Keratinocyte (primary cell): ENCODE data around the gene OR10S1. TPM values are rescaled to one million over a fixed set of nuclear protein-coding genes. Genes with fewer than 3 reads are reported as not detected.

Experiments
- DNase-seq: peaks from one replicate; pipeline ENCODE4 v3.0.0-alpha.2; 2011; ENCODE audit warnings: low read depth, missing footprints, low spot score
- FAIRE-seq: peaks from 2 replicates; lab custom pipeline; 2011; peaks lifted over from hg19 to GRCh38; lab: Jason Lieb, UNC
- H2AFZ ChIP-seq: 2 replicates; pipeline ENCODE4 v1.6.0; 2012; ENCODE audit warnings: low read length, control low read depth, inconsistent platforms; ENCODE audit not compliant: control insufficient read depth
- H3K27ac ChIP-seq: 2 replicates; pipeline ENCODE4 v1.5.1; 2011; ENCODE audit warnings: low read length; ENCODE audit not compliant: control insufficient read depth, insufficient read depth
- H3K27me3 ChIP-seq: 3 replicates; pipeline ENCODE4 v1.6.0; 2011; ENCODE audit warnings: low read length; ENCODE audit not compliant: control insufficient read depth, insufficient read depth; ENCODE audit errors: extremely low read depth
- H3K36me3 ChIP-seq, 2 experiments: 2 replicates in 1 of 2; 3 replicates in 1 of 2; pipeline ENCODE4 v1.5.1; 2011; ENCODE audit warnings: low read length in 2 of 2, mild to moderate bottlenecking in 1 of 2; ENCODE audit not compliant: control insufficient read depth in 2 of 2, insufficient read depth in 2 of 2; ENCODE audit errors: extremely low read depth in 1 of 2
- H3K4me1 ChIP-seq: 3 replicates; pipeline ENCODE4 v1.5.1; 2011; ENCODE audit warnings: low read length; ENCODE audit not compliant: control insufficient read depth, insufficient read depth; ENCODE audit errors: extremely low read depth
- H3K4me2 ChIP-seq: 3 replicates; pipeline ENCODE4 v1.6.0; 2011; ENCODE audit warnings: low read depth, low read length; ENCODE audit not compliant: control insufficient read depth, insufficient read depth; ENCODE audit errors: extremely low read depth
- H3K4me3 ChIP-seq, 3 experiments: fragments of 200-600 bp in 1 of 3; sonication (generic) in 1 of 3; 2 replicates in 2 of 3; 3 replicates in 1 of 3; pipeline ENCODE4 v1.5.1; 2011 to 2016; ENCODE audit warnings: low read length in 3 of 3, mild to moderate bottlenecking in 3 of 3, control low read depth in 2 of 3, inconsistent platforms in 1 of 3, low read depth in 1 of 3, mixed read lengths in 1 of 3, mixed run types in 1 of 3, moderate library complexity in 1 of 3; ENCODE audit not compliant: control insufficient read depth in 2 of 3, insufficient read depth in 2 of 3; ENCODE audit errors: extremely low read depth in 1 of 3
- H3K79me2 ChIP-seq: 2 replicates; pipeline ENCODE4 v1.6.0; 2012; ENCODE audit warnings: low read length; ENCODE audit not compliant: control insufficient read depth, insufficient read depth
- H3K9ac ChIP-seq: 3 replicates; pipeline ENCODE4 v1.6.0; 2011; ENCODE audit warnings: low read length; ENCODE audit not compliant: control insufficient read depth, insufficient read depth; ENCODE audit errors: extremely low read depth
- H3K9me1 ChIP-seq: 3 replicates; pipeline ENCODE4 v1.6.0; 2011; ENCODE audit warnings: low read length; ENCODE audit not compliant: control insufficient read depth, insufficient read depth; ENCODE audit errors: extremely low read depth
- H3K9me3 ChIP-seq: 2 replicates; pipeline ENCODE4 v1.5.1; 2012; ENCODE audit warnings: low read depth, low read length; ENCODE audit not compliant: control insufficient read depth
- H4K20me1 ChIP-seq: 3 replicates; pipeline ENCODE4 v1.6.0; 2011; ENCODE audit warnings: low read length; ENCODE audit not compliant: control insufficient read depth, insufficient read depth; ENCODE audit errors: extremely low read depth
- EZH2 ChIP-seq: IDR thresholded peaks from one replicate; pipeline ENCODE4 v1.6.1; 2012; ENCODE audit warnings: inconsistent platforms, mild to moderate bottlenecking, low read length, moderate library complexity
- dilution Hi-C: fragments of 300-500 bp; cut with MboI; formaldehyde crosslinking; loops from one replicate; pipeline ENCODE4 v1.7.0; 2020; ENCODE audit warnings: low sequenced_read_pairs; ENCODE audit not compliant: extremely low pct_ligation_motif_present
- polyA plus RNA-seq, 5 experiments: library from polyadenylated mRNA; depleted of rRNA in 3 of 5; stranded (reverse) in 3 of 5; stranded (forward) in 1 of 5; unstranded in 1 of 5; fragments of >200 nt; gene quantifications; 1 replicate in 1 of 5; 2 replicates in 3 of 5; 3 replicates in 1 of 5; pipeline versions ENCODE4 v1.2.1 to v1.2.3, GENCODE V29; 2011 to 2012; ENCODE audit warnings: missing spikeins in 2 of 5, low read depth in 1 of 5, low replicate concordance in 1 of 5
- TF ChIP-seq, protein P1 (sequence below), 3 experiments: IDR thresholded peaks in 1 of 3; conservative IDR thresholded peaks in 1 of 3; optimal IDR thresholded peaks in 1 of 3; 2 replicates in 2 of 3; 3 replicates in 1 of 3; pipeline versions ENCODE3 to v1.5.1; 2011; ENCODE audit warnings: low read length in 3 of 3, mild to moderate bottlenecking in 3 of 3, moderate library complexity in 2 of 3, control low read depth in 1 of 3, inconsistent platforms in 1 of 3; ENCODE audit not compliant: insufficient read depth in 2 of 3; ENCODE audit errors: extremely low read depth in 1 of 3

Gene OR10S1
- polyA plus RNA-seq, 1 donor (not counting 4 experiments of a cell fraction or from before 2014, with no cell fraction given): not detected

- Histone ChIP-seq H3K9ac (no peak overlapping the region), H3K4me3 (no peak overlapping the region), H3K9me3 (no peaks in the 10 kb centered on the region), H3K79me2 (no peaks in the 10 kb centered on the region), H2AFZ (no peak overlapping the region), H3K36me3 (no peaks in the 10 kb centered on the region), H3K27me3 (no peaks in the 10 kb centered on the region), H3K4me1 (no peaks in the 10 kb centered on the region), H4K20me1 (no peaks in the 10 kb centered on the region), H3K27ac (no peak overlapping the region), H3K4me2 (no peak overlapping the region), H3K9me1 (no peaks in the 10 kb centered on the region)
- FAIRE-seq: no peak
- dilution Hi-C loops: no loop called here
- TF ChIP-seq, protein P1, sequence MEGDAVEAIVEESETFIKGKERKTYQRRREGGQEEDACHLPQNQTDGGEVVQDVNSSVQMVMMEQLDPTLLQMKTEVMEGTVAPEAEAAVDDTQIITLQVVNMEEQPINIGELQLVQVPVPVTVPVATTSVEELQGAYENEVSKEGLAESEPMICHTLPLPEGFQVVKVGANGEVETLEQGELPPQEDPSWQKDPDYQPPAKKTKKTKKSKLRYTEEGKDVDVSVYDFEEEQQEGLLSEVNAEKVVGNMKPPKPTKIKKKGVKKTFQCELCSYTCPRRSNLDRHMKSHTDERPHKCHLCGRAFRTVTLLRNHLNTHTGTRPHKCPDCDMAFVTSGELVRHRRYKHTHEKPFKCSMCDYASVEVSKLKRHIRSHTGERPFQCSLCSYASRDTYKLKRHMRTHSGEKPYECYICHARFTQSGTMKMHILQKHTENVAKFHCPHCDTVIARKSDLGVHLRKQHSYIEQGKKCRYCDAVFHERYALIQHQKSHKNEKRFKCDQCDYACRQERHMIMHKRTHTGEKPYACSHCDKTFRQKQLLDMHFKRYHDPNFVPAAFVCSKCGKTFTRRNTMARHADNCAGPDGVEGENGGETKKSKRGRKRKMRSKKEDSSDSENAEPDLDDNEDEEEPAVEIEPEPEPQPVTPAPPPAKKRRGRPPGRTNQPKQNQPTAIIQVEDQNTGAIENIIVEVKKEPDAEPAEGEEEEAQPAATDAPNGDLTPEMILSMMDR (optimal IDR thresholded peaks at IDR 0.05 in 1 of 3, IDR thresholded peaks at IDR 0.05 in 1 of 3, conservative IDR thresholded peaks at IDR 0.05 in 1 of 3; ENCODE audit: extremely low read depth in 1 of 3, insufficient read depth in 2 of 3, low read length in 3 of 3): no peak
- TF ChIP-seq EZH2: no peak
- no peak for DNase-seq
These were observed 32.4 kb downstream of the OR10S1 start for GRCh38 chr11:123945132-123945531.

GRCh38 chr11:123943738-123944137, 33.8 kb downstream of the OR10S1 start, which contains the start of gene OR6T1:
OR6T1 (minus strand) TSS chr11:123943838; CDS start chr11:123943838, 0 bp downstream.
- Histone ChIP-seq H3K36me3 (no peaks in the 10 kb centered on the region), H2AFZ (no peak within 1 kb of the TSS), H3K9ac (no peak within 1 kb of the TSS), H3K4me2 (no peak within 1 kb of the TSS), H3K27me3 (no peaks in the 10 kb centered on the region), H3K79me2 (no peaks in the 10 kb centered on the region), H3K4me3 (no peak within 1 kb of the TSS), H4K20me1 (no peaks in the 10 kb centered on the region), H3K4me1 (no peaks in the 10 kb centered on the region), H3K27ac (no peak within 1 kb of the TSS), H3K9me1 (no peaks in the 10 kb centered on the region), H3K9me3 (no peaks in the 10 kb centered on the region)
- TF ChIP-seq, protein P1 (optimal IDR thresholded peaks at IDR 0.05 in 1 of 3, IDR thresholded peaks at IDR 0.05 in 1 of 3, conservative IDR thresholded peaks at IDR 0.05 in 1 of 3; ENCODE audit: extremely low read depth in 1 of 3, insufficient read depth in 2 of 3, low read length in 3 of 3): no peak
- no peak for TF ChIP-seq EZH2
- dilution Hi-C loops: no loop called here
- no peak for FAIRE-seq
- no peak for DNase-seq
